WTC11 (cell line): ENCODE results near the gene CYP11A1. TPM values are rescaled to one million over a fixed set of nuclear protein-coding genes. Genes with fewer than 3 reads are reported as not detected.

ENCODE experiments used
- ATAC-seq: fragments of 200-7000 bp; cut with Tn5 transposase; 2 replicates; pipeline ENCODE4 v1.10.0; 2021; ENCODE audit warnings: mild to moderate bottlenecking, moderate library complexity
- CTCF ChIA-PET: fragments of 300-600 bp; sonication (Branson Sonifier 250); formaldehyde crosslinking; loops from one replicate; lab custom pipeline; 2021; ENCODE audit warnings: antibody characterized with exemption; lab: Charles Lee
- POLR2A ChIA-PET: fragments of 350-600 bp; sonication (Branson Sonifier 250); formaldehyde crosslinking; loops from one replicate; lab custom pipeline; 2021; ENCODE audit warnings: antibody characterized with exemption; lab: Charles Lee
- DNase-seq: peaks from one replicate; pipeline ENCODE4 v3.0.0; 2021; ENCODE audit warnings: low spot score
- H3K27ac Mint-ChIP-seq: 2 replicates; pipeline ENCODE4 v1.8.0; 2021; ENCODE audit warnings: mixed read lengths
- H3K27me3 Mint-ChIP-seq: 2 replicates; pipeline ENCODE4 v1.8.0; 2021; ENCODE audit warnings: low read depth, mild to moderate bottlenecking, moderate library complexity, mixed read lengths
- H3K36me3 Mint-ChIP-seq: 2 replicates; pipeline ENCODE4 v1.8.0; 2021; ENCODE audit warnings: mixed read lengths
- H3K4me1 Mint-ChIP-seq: 2 replicates; pipeline ENCODE4 v1.8.0; 2022; ENCODE audit warnings: mixed read lengths
- H3K4me3 Mint-ChIP-seq: 2 replicates; pipeline ENCODE4 v1.8.0; 2021; ENCODE audit warnings: mild to moderate bottlenecking, moderate library complexity, mixed read lengths
- H3K9me3 Mint-ChIP-seq: 2 replicates; pipeline ENCODE4 v1.8.0; 2021; ENCODE audit warnings: mixed read lengths
- ATF3 ChIP-seq: sonication (generic); formaldehyde crosslinking; conservative IDR thresholded peaks from 2 replicates; pipeline ENCODE4 v1.8.1; 2022; ENCODE audit warnings: mild to moderate bottlenecking, missing genetic modification reagents
- CBFB ChIP-seq: sonication (generic); formaldehyde crosslinking; IDR thresholded peaks from 2 replicates; pipeline ENCODE4 v1.8.1; 2022; ENCODE audit warnings: mild to moderate bottlenecking, low read depth, missing genetic modification reagents
- CREM ChIP-seq: sonication (generic); formaldehyde crosslinking; IDR thresholded peaks from 2 replicates; pipeline ENCODE4 v1.8.1; 2022; ENCODE audit warnings: mild to moderate bottlenecking, missing genetic modification reagents, moderate library complexity
- E2F4 ChIP-seq: sonication (generic); formaldehyde crosslinking; IDR thresholded peaks from 2 replicates; pipeline ENCODE4 v1.8.1; 2022; ENCODE audit warnings: low read depth, mild to moderate bottlenecking, moderate library complexity, missing genetic modification reagents, borderline replicate concordance
- EMX1 ChIP-seq: fragments of 250-450 bp; sonication (Bioruptor Pico); IDR thresholded peaks from 2 replicates; pipeline ENCODE4 v1.8.0; 2021; ENCODE audit warnings: mild to moderate bottlenecking
- ERG ChIP-seq: fragments of 250-450 bp; sonication (Bioruptor Pico); IDR thresholded peaks from 2 replicates; pipeline ENCODE4 v1.8.0; 2021; ENCODE audit warnings: mild to moderate bottlenecking
- HMGA2 ChIP-seq: fragments of 250-450 bp; sonication (Bioruptor Pico); IDR thresholded peaks from 2 replicates; pipeline ENCODE4 v1.4.0; 2021; ENCODE audit warnings: mild to moderate bottlenecking, moderate library complexity
- KAT7 ChIP-seq: sonication (generic); formaldehyde crosslinking; IDR thresholded peaks from 2 replicates; pipeline ENCODE4 v1.8.1; 2023; ENCODE audit warnings: missing genetic modification reagents, mild to moderate bottlenecking, borderline replicate concordance
- NR3C1 ChIP-seq: sonication (generic); formaldehyde crosslinking; conservative IDR thresholded peaks from 2 replicates; pipeline ENCODE4 v1.8.1; 2023; ENCODE audit warnings: low read depth, mild to moderate bottlenecking, missing genetic modification reagents
- OVOL2 ChIP-seq: fragments of 250-450 bp; sonication (Bioruptor Pico); IDR thresholded peaks from 2 replicates; pipeline ENCODE4 v1.9.0; 2021; ENCODE audit warnings: mild to moderate bottlenecking, borderline replicate concordance
- SP1 ChIP-seq: sonication (generic); formaldehyde crosslinking; conservative IDR thresholded peaks from 2 replicates; pipeline ENCODE4 v1.8.1; 2022; ENCODE audit warnings: missing genetic modification reagents
- ZNF317 ChIP-seq: sonication (generic); formaldehyde crosslinking; IDR thresholded peaks from 2 replicates; pipeline ENCODE4 v1.8.1; 2023; ENCODE audit warnings: low read depth, mild to moderate bottlenecking, moderate library complexity, missing genetic modification reagents, borderline replicate concordance
- ZNF423 ChIP-seq: fragments of 250-450 bp; sonication (Bioruptor Pico); IDR thresholded peaks from 2 replicates; pipeline ENCODE4 v2.1.2; 2022; ENCODE audit warnings: mild to moderate bottlenecking, moderate library complexity
- ZNF425 ChIP-seq: fragments of 250-450 bp; sonication (Bioruptor Pico); conservative IDR thresholded peaks from 2 replicates; pipeline ENCODE4 v1.9.0; 2021; ENCODE audit warnings: mild to moderate bottlenecking
- ZNF671 ChIP-seq: fragments of 250-450 bp; sonication (Bioruptor Pico); IDR thresholded peaks from 2 replicates; pipeline ENCODE4 v1.8.0; 2021; ENCODE audit warnings: mild to moderate bottlenecking
- total RNA-seq: library from RNA; stranded (reverse); gene quantifications from 3 replicates; pipeline ENCODE4 v1.2.3, GENCODE V29; 2021
- TF ChIP-seq, protein P1 (sequence below): sonication (generic); formaldehyde crosslinking; IDR thresholded peaks from 2 replicates; pipeline ENCODE4 v1.8.0; 2022; ENCODE audit warnings: mild to moderate bottlenecking, missing genetic modification reagents
- TF ChIP-seq, protein P2 (sequence below): sonication (generic); formaldehyde crosslinking; IDR thresholded peaks from 2 replicates; pipeline ENCODE4 v1.8.0; 2023; ENCODE audit warnings: missing genetic modification reagents, mild to moderate bottlenecking, borderline replicate concordance
- TF ChIP-seq, protein P3 (sequence below): sonication (generic); formaldehyde crosslinking; IDR thresholded peaks from 2 replicates; pipeline ENCODE4 v1.8.1; 2023; ENCODE audit warnings: mild to moderate bottlenecking, missing genetic modification reagents, borderline replicate concordance

Gene CYP11A1
- total RNA-seq, 1 experiment from 2014 or later: 3.4 TPM

DNA sequence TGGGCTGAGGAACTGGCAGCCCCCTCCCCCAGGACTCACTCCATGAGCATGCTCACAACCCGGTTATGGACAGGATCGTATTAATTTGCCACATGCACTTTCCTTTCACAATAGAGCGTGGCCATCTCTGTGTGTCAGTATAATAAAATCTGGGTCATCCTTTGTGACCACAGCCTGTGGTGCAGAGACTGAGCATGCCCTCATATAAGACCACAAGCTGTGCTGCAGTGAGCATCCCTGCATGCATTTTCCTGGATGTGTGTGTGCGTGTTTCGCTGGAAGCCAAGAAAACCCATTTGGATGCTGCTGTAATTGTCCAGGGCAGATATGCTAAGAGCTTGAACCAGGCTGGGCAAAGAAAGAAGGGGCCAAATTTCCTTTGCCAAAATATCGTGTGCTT, 39.7 kb downstream of the CYP11A1 start (continued):
- TF ChIP-seq, protein P1, sequence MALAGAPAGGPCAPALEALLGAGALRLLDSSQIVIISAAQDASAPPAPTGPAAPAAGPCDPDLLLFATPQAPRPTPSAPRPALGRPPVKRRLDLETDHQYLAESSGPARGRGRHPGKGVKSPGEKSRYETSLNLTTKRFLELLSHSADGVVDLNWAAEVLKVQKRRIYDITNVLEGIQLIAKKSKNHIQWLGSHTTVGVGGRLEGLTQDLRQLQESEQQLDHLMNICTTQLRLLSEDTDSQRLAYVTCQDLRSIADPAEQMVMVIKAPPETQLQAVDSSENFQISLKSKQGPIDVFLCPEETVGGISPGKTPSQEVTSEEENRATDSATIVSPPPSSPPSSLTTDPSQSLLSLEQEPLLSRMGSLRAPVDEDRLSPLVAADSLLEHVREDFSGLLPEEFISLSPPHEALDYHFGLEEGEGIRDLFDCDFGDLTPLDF (CRISPR knock-in tag): no peak
- no peak for TF ChIP-seq E2F4 (CRISPR knock-in tag)
- TF ChIP-seq ERG (CRISPR knock-in tag): no peak

DNA sequence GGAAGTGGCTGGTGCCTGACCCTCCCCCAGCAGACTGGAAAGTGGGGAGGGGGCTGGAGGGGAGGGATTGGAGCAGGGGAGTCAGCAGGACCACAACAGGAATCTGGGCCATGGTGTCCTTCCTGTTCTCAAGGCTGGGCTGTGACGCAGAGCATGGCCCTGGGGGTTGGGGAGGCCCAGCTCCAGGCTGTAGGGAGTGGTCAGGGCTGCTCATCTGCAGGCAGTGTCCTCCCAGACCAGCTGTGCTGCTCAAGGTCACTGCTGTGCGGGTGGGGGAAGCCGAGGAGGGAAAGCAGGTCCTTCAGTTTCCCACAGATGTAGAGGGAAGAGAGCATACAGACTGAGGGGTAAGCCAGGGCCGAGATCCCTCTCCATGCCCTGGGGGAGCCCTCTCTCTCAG, 40.7 kb downstream of the CYP11A1 start:
- no peak for TF ChIP-seq CREM (CRISPR knock-in tag)
- TF ChIP-seq ZNF671 (CRISPR knock-in tag): no peak
- TF ChIP-seq ZNF317 (CRISPR knock-in tag): no peak
- TF ChIP-seq ZNF423 (CRISPR knock-in tag): no peak
- TF ChIP-seq SP1: no peak
- TF ChIP-seq KAT7 (CRISPR knock-in tag): no peak
- no peak for TF ChIP-seq NR3C1 (CRISPR knock-in tag)
- TF ChIP-seq HMGA2 (CRISPR knock-in tag): no peak
- no peak for TF ChIP-seq ATF3 (CRISPR knock-in tag)
- no peak for TF ChIP-seq CBFB (CRISPR knock-in tag)
- TF ChIP-seq, protein P2, sequence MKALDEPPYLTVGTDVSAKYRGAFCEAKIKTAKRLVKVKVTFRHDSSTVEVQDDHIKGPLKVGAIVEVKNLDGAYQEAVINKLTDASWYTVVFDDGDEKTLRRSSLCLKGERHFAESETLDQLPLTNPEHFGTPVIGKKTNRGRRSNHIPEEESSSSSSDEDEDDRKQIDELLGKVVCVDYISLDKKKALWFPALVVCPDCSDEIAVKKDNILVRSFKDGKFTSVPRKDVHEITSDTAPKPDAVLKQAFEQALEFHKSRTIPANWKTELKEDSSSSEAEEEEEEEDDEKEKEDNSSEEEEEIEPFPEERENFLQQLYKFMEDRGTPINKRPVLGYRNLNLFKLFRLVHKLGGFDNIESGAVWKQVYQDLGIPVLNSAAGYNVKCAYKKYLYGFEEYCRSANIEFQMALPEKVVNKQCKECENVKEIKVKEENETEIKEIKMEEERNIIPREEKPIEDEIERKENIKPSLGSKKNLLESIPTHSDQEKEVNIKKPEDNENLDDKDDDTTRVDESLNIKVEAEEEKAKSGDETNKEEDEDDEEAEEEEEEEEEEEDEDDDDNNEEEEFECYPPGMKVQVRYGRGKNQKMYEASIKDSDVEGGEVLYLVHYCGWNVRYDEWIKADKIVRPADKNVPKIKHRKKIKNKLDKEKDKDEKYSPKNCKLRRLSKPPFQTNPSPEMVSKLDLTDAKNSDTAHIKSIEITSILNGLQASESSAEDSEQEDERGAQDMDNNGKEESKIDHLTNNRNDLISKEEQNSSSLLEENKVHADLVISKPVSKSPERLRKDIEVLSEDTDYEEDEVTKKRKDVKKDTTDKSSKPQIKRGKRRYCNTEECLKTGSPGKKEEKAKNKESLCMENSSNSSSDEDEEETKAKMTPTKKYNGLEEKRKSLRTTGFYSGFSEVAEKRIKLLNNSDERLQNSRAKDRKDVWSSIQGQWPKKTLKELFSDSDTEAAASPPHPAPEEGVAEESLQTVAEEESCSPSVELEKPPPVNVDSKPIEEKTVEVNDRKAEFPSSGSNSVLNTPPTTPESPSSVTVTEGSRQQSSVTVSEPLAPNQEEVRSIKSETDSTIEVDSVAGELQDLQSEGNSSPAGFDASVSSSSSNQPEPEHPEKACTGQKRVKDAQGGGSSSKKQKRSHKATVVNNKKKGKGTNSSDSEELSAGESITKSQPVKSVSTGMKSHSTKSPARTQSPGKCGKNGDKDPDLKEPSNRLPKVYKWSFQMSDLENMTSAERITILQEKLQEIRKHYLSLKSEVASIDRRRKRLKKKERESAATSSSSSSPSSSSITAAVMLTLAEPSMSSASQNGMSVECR (CRISPR knock-in tag): no peak
- no peak for TF ChIP-seq ZNF425
- TF ChIP-seq, protein P3, sequence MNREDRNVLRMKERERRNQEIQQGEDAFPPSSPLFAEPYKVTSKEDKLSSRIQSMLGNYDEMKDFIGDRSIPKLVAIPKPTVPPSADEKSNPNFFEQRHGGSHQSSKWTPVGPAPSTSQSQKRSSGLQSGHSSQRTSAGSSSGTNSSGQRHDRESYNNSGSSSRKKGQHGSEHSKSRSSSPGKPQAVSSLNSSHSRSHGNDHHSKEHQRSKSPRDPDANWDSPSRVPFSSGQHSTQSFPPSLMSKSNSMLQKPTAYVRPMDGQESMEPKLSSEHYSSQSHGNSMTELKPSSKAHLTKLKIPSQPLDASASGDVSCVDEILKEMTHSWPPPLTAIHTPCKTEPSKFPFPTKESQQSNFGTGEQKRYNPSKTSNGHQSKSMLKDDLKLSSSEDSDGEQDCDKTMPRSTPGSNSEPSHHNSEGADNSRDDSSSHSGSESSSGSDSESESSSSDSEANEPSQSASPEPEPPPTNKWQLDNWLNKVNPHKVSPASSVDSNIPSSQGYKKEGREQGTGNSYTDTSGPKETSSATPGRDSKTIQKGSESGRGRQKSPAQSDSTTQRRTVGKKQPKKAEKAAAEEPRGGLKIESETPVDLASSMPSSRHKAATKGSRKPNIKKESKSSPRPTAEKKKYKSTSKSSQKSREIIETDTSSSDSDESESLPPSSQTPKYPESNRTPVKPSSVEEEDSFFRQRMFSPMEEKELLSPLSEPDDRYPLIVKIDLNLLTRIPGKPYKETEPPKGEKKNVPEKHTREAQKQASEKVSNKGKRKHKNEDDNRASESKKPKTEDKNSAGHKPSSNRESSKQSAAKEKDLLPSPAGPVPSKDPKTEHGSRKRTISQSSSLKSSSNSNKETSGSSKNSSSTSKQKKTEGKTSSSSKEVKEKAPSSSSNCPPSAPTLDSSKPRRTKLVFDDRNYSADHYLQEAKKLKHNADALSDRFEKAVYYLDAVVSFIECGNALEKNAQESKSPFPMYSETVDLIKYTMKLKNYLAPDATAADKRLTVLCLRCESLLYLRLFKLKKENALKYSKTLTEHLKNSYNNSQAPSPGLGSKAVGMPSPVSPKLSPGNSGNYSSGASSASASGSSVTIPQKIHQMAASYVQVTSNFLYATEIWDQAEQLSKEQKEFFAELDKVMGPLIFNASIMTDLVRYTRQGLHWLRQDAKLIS (CRISPR knock-in tag): no peak
- no peak for TF ChIP-seq EMX1
- TF ChIP-seq OVOL2: no peak

More for the DNA sequence above, 40.7 kb downstream of the CYP11A1 start:
- no peaks in the 10 kb centered on the region; the same call in none of the 2 replicates for H3K27me3 Mint-ChIP-seq
- H3K4me1 Mint-ChIP-seq: peaks cover 36% of the 10 kb centered on the region
- H3K9me3 Mint-ChIP-seq: no peaks in the 10 kb centered on the region
- ChIA-PET POLR2A (no interaction called here), CTCF (interaction anchor here (0.9 to 17.1 kb wide), 4 partner anchors 17 to 354 kb away, joined by 3 to 347 read pairs (median 5); no protein-coding TSS in a partner anchor)
- DNase-seq (no peak), ATAC-seq (no peak)
- no peak overlapping the region for H3K4me3 Mint-ChIP-seq
- H3K36me3 Mint-ChIP-seq: no peaks in the 10 kb centered on the region
- H3K27ac Mint-ChIP-seq: no peak overlapping the region
